Measurements from ENCODE around the gene CAMK1D.

DNA sequence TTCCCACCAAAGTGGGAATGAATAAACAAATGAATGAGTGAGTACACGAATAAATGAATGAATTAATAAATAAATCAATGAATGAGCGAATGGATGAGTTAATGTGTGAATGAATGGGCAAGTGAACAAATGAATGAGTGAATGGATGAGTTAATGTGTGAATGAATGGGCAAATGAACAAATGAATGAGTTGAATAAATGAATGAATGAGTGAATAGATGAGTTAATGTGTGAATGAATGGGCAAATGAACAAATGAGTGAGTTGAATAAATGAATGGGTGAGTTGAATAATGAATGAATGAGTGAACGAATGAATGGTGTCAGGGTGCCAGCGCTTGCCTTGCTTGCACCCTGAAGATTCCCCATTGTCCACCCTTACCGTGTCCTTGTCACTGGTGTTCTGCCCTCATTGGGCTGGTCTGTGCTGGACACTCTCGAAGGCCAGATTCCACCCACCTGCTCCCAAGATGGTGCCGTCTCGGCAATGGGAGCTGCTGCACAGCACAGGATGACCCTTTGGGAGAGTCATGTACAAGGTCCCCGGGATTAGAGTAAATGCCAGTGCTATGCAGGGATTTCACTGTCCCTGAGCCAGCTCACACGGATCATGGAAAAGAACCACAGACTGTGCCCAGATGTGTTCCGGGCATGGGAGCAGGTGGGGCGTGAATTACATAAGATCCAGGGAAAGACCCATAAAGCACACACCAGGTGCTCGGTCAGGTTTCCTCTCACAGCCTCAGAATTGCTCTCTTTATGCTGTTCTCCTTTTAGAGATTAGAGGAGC, 83.2 kb downstream of the CAMK1D start:
- TF ChIP-seq POLR2A (IDR thresholded peaks at IDR 0.05), result no peak
- TF ChIP-seq, protein P1, sequence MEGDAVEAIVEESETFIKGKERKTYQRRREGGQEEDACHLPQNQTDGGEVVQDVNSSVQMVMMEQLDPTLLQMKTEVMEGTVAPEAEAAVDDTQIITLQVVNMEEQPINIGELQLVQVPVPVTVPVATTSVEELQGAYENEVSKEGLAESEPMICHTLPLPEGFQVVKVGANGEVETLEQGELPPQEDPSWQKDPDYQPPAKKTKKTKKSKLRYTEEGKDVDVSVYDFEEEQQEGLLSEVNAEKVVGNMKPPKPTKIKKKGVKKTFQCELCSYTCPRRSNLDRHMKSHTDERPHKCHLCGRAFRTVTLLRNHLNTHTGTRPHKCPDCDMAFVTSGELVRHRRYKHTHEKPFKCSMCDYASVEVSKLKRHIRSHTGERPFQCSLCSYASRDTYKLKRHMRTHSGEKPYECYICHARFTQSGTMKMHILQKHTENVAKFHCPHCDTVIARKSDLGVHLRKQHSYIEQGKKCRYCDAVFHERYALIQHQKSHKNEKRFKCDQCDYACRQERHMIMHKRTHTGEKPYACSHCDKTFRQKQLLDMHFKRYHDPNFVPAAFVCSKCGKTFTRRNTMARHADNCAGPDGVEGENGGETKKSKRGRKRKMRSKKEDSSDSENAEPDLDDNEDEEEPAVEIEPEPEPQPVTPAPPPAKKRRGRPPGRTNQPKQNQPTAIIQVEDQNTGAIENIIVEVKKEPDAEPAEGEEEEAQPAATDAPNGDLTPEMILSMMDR (IDR thresholded peaks at IDR 0.05), result no peak
